Endodermal cell (in vitro differentiated cells): Measurements from ENCODE around the gene TXLNA. TPM values are rescaled to one million over a fixed set of nuclear protein-coding genes. Genes with fewer than 3 reads are reported as not detected.

ENCODE experiments used
- DNase-seq: peaks from one replicate; pipeline ENCODE4 v3.0.0-alpha.2; 2017
- H3K27ac ChIP-seq: 2 replicates; pipeline ENCODE4 v1.5.1; 2013; ENCODE audit warnings: mild to moderate bottlenecking, low read depth, low read length, moderate library complexity
- H3K27me3 ChIP-seq: 2 replicates; pipeline ENCODE4 v1.6.1; 2013; ENCODE audit warnings: mild to moderate bottlenecking, low read length, moderate library complexity; ENCODE audit not compliant: insufficient read depth, control insufficient read depth, poor library complexity, severe bottlenecking
- H3K36me3 ChIP-seq: 2 replicates; pipeline ENCODE4 v1.7.0; 2013; ENCODE audit warnings: mild to moderate bottlenecking, low read length, moderate library complexity; ENCODE audit not compliant: control insufficient read depth, insufficient read depth
- H3K4me1 ChIP-seq: one replicate; pipeline ENCODE4 v1.7.0; 2013; ENCODE audit warnings: low read length; ENCODE audit not compliant: control insufficient read depth, insufficient read depth
- H3K4me3 ChIP-seq: 2 replicates; pipeline ENCODE4 v1.5.1; 2013; ENCODE audit warnings: mild to moderate bottlenecking, low read length, moderate library complexity
- H3K9ac ChIP-seq: 2 replicates; pipeline ENCODE4 v1.6.1; 2013; ENCODE audit warnings: mild to moderate bottlenecking, low read length, moderate library complexity; ENCODE audit not compliant: poor library complexity, severe bottlenecking; ENCODE audit errors: extremely low read depth
- H3K9me3 ChIP-seq: 2 replicates; pipeline ENCODE4 v1.6.1; 2013; ENCODE audit warnings: mild to moderate bottlenecking, low read length, moderate library complexity; ENCODE audit not compliant: control insufficient read depth
- H3K27ac Mint-ChIP-seq: 2 replicates; pipeline ENCODE4 v1.8.0; 2020; ENCODE audit warnings: mixed read lengths
- H3K27me3 Mint-ChIP-seq: 2 replicates; pipeline ENCODE4 v1.8.0; 2021; ENCODE audit warnings: mild to moderate bottlenecking, mixed read lengths; ENCODE audit not compliant: insufficient read depth
- H3K36me3 Mint-ChIP-seq: 2 replicates; pipeline ENCODE4 v1.8.0; 2020; ENCODE audit warnings: low read depth, mixed read lengths
- H3K4me1 Mint-ChIP-seq: 2 replicates; pipeline ENCODE4 v1.8.0; 2020; ENCODE audit warnings: mixed read lengths
- H3K4me3 Mint-ChIP-seq: 2 replicates; pipeline ENCODE4 v1.8.0; 2020; ENCODE audit warnings: mild to moderate bottlenecking, moderate library complexity, mixed read lengths
- H3K9me3 Mint-ChIP-seq: 2 replicates; pipeline ENCODE4 v1.8.0; 2020; ENCODE audit warnings: mild to moderate bottlenecking, mixed read lengths
- WGBS, 2 experiments: methylation state at CpG; one replicate each; pipeline versions ENCODE4 v1.1.5 to v1.1.7; 2013; ENCODE audit warnings: missing lambda C conversion rate in 2 of 2, mixed read lengths in 1 of 2; ENCODE audit not compliant: insufficient coverage in 1 of 2, insufficient read length in 1 of 2; 5-methylcytosine and 5-hydroxymethylcytosine counted together
- total RNA-seq, 2 donors: library from RNA; stranded (reverse); fragmentation: NEBNext Ultra II Directional in 1 of 2; extraction: Animal tissue kit (Norgen Biotek cat#: 25700) in 1 of 2; gene quantifications; 2 replicates in 1 of 2; 3 replicates in 1 of 2; pipeline ENCODE4 v1.2.1, GENCODE V29; 2021
- TF ChIP-seq, protein P1 (sequence below): fragments of 200-600 bp; sonication (generic); conservative IDR thresholded peaks from 2 replicates; pipeline ENCODE4 v1.5.0; 2021; ENCODE audit warnings: antibody characterized with exemption, mild to moderate bottlenecking

Gene TXLNA
- total RNA-seq, 2 donors from 2014 or later = 38.3 to 39.4 TPM

DNA sequence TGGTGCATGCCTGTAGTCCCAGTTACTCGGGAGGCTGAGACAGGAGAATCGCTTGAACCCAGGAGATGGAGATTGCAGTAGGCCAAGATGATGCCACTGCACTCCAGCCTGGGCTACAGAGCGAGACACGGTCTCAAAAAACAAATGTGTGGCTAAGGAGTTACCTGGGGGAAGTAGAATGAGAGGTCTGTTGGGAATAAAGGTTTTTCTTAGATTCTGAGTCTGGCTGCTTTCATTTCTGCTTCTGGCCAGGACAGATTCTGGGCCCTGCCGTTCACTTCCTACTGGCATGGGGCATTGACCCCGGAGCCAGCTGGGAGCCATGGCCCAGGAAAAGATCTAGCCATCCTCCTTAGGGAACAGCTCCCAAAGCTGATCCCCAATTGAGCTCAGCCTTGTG lies 29.0 kb downstream of the TXLNA start:
- no peak overlapping the region for H3K4me3 Mint-ChIP-seq
- H3K27ac Mint-ChIP-seq = no peak overlapping the region
- no peak overlapping the region for H3K9ac ChIP-seq
- H3K4me3 ChIP-seq = no peak overlapping the region
- WGBS, 2 experiments = 83 to 95% methylated on average over 4 to 6 of the region's 6 CpGs
- peaks cover 14% of the 10 kb centered on the region for H3K36me3 ChIP-seq
- TF ChIP-seq, protein P1, sequence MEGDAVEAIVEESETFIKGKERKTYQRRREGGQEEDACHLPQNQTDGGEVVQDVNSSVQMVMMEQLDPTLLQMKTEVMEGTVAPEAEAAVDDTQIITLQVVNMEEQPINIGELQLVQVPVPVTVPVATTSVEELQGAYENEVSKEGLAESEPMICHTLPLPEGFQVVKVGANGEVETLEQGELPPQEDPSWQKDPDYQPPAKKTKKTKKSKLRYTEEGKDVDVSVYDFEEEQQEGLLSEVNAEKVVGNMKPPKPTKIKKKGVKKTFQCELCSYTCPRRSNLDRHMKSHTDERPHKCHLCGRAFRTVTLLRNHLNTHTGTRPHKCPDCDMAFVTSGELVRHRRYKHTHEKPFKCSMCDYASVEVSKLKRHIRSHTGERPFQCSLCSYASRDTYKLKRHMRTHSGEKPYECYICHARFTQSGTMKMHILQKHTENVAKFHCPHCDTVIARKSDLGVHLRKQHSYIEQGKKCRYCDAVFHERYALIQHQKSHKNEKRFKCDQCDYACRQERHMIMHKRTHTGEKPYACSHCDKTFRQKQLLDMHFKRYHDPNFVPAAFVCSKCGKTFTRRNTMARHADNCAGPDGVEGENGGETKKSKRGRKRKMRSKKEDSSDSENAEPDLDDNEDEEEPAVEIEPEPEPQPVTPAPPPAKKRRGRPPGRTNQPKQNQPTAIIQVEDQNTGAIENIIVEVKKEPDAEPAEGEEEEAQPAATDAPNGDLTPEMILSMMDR = no peak
- no peak for DNase-seq
- H3K9me3 Mint-ChIP-seq = no peaks in the 10 kb centered on the region
- H3K36me3 Mint-ChIP-seq = peaks cover 4% of the 10 kb centered on the region
- no peaks in the 10 kb centered on the region for H3K27me3 ChIP-seq
- peaks cover 8% of the 10 kb centered on the region for H3K27me3 Mint-ChIP-seq
- peaks cover 5% of the 10 kb centered on the region for H3K4me1 Mint-ChIP-seq
- H3K27ac ChIP-seq = no peak overlapping the region
- H3K4me1 ChIP-seq = no peaks in the 10 kb centered on the region
- H3K9me3 ChIP-seq = no peaks in the 10 kb centered on the region

DNA sequence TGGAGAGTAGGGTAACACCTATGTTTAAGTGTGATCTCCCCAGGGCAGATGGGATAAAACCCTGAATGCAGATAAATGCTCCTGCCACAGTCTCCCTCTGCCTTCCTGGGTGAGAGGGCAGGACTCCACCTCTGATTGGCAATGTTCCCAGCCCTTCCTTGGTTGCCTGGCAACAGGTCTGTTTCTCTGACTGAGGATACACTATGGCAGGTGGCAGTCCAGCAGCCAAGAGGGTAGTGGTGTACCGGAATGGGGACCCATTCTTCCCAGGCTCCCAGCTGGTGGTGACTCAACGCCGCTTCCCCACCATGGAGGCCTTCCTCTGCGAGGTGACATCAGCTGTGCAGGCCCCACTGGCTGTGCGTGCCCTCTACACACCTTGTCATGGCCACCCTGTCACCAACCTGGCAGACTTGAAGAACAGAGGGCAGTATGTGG lies 29.4 kb downstream of the TXLNA start, which contains the start of gene DCDC2B:
TSS of gene DCDC2B (plus strand) at position 199 of the 438 bp plus-strand sequence. CDS start at position 204, 5 bp downstream.
- no peak for DNase-seq
- H3K4me1 ChIP-seq = no peaks in the 10 kb centered on the region
- no peaks in the 10 kb centered on the region for H3K27me3 ChIP-seq
- no peak within 1 kb of the TSS for H3K27ac ChIP-seq
- H3K4me3 ChIP-seq = no peak within 1 kb of the TSS
- H3K4me3 Mint-ChIP-seq = no peak within 1 kb of the TSS
- no peak within 1 kb of the TSS for H3K9ac ChIP-seq
- no peaks in the 10 kb centered on the region for H3K9me3 ChIP-seq
- H3K27me3 Mint-ChIP-seq = peaks cover 7% of the 10 kb centered on the region
- peaks cover 5% of the 10 kb centered on the region for H3K4me1 Mint-ChIP-seq
- no peak within 1 kb of the TSS for H3K27ac Mint-ChIP-seq
- H3K36me3 ChIP-seq = peaks cover 14% of the 10 kb centered on the region
- TF ChIP-seq, protein P1 = no peak
- H3K9me3 Mint-ChIP-seq = no peaks in the 10 kb centered on the region
- WGBS, 2 experiments = 91 to 100% methylated on average over 1 to 5 of the region's 5 CpGs
- peaks cover 4% of the 10 kb centered on the region for H3K36me3 Mint-ChIP-seq

DNA sequence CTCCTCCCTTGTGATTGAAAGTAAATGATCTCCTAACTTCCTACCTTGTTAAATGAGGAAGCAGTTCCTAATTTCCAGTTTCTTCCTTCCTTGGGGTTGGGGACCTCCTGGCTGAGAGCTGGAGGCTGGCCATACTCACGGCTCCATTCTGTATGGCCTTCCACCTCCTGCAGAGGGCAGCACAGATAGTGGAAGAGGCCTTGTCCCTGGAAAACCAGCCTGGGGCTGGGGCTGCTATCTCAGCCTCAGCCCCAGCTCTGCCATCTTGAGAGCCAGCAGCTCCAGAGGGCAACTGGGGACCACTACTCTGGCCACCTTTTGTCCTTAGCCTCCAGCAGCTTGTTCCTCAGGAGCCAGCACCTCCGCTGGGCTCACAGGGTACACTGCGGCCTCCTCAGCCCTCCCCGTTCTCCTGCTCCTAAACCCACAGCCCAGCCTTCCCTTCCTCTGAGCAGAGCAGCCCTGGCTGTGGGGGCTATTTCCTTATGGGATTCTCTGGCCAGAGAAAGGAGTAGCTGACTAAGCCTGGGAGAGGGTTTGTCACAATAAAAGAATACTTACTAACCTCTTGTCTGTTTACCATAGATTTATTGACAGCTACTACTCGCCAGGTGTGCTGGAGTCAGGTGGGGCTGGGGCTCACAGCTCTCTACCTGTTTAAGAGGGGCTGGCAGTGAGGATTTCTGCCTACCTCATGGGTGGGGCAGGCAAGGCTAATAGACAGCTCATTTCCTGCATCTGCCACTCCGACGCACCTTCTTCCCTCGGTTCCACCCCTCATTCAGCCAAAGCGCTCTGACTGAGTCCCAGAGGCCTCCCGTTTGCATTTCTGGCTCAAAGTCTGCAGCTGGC lies 36.4 kb downstream of the TXLNA start:
- Histone ChIP-seq H3K4me1 (no peaks in the 10 kb centered on the region), H3K27me3 (no peaks in the 10 kb centered on the region), H3K4me3 (no peak overlapping the region), H3K27ac (no peak overlapping the region), H3K9ac (no peak overlapping the region), H3K36me3 (peaks cover 43% of the 10 kb centered on the region), H3K9me3 (no peaks in the 10 kb centered on the region)
- Mint-ChIP-seq H3K27me3 (no peaks in the 10 kb centered on the region), H3K4me1 (no peaks in the 10 kb centered on the region), H3K27ac (no peak overlapping the region), H3K9me3 (no peaks in the 10 kb centered on the region), H3K36me3 (peaks cover 33% of the 10 kb centered on the region), H3K4me3 (no peak overlapping the region)
- WGBS, 2 experiments = 87 to 96% methylated on average over 5 to 10 of the region's 10 CpGs
- TF ChIP-seq, protein P1 = peak; percentile 87
- peak; percentile 90 for DNase-seq
